ENCODE results near the gene ZNF503. TPM values are rescaled to one million over a fixed set of nuclear protein-coding genes. Genes with fewer than 3 reads are reported as not detected.

Gene ZNF503
- total RNA-seq, result 8.1 and 12.4 TPM in 2 replicates

GRCh38 chr10:75401569-75402485 is at the start of gene ZNF503:
Gene ZNF503, minus strand, starts transcription at chr10:75401764. Its CDS starts 345 bp downstream, at chr10:75401419.

GRCh38 chr10:75431180-75432111 is 29.9 kb upstream of the ZNF503 start, which contains the start of gene LRMDA:
Gene LRMDA, plus strand, starts transcription at chr10:75431624.

Other genes with a start within 250 kb of the ZNF503 start
- gene VDAC2, start 191.0 kb downstream of the ZNF503 start, total RNA-seq, result 175 and 182 TPM in 2 replicates
- 10.5 and 25.4 TPM in 2 replicates for gene COMTD1, start 165.8 kb downstream of the ZNF503 start, total RNA-seq
- not detected in 2 replicates for gene LRMDA, start 29.9 kb upstream of the ZNF503 start, total RNA-seq